HCT116 (cell line): ENCODE measurements around the gene CILP2. TPM values are rescaled to one million over a fixed set of nuclear protein-coding genes. Genes with fewer than 3 reads are reported as not detected.

Experiments used
- ATAC-seq: fragments of 200-7000 bp; cut with Tn5 transposase; 2 replicates; pipeline ENCODE4 v1.9.1; 2020; ENCODE audit warnings: mild to moderate bottlenecking, moderate library complexity
- BruUV-seq: library from RNA; stranded (reverse); fragments of 400-500 nt; replicated peaks from 2 replicates; lab custom pipeline; 2021; lab: Mats Ljungman, UMichigan
- CTCF ChIA-PET: fragments of 300-600 bp; sonication (Branson Sonifier 250); formaldehyde crosslinking; loops from one replicate; lab custom pipeline; 2021; ENCODE audit warnings: antibody characterized with exemption; lab: Charles Lee
- POLR2A ChIA-PET: fragments of 300-600, 350-600 bp; sonication (Branson Sonifier 250); formaldehyde crosslinking; loops from one replicate; lab custom pipeline; 2021; ENCODE audit warnings: antibody characterized with exemption; lab: Charles Lee
- RAD21 ChIA-PET, 2 experiments: fragments of 300-600 bp; sonication (Branson Sonifier 250); formaldehyde crosslinking; loops; one replicate each; lab custom pipeline; 2023; ENCODE audit warnings: low total read pairs in 2 of 2; ENCODE audit not compliant: uncharacterized antibody in 2 of 2, unreplicated experiment in 2 of 2, low non-redundant PET in 1 of 2; lab: Charles Lee
- DNase-seq: peaks from one replicate; pipeline ENCODE4 v3.0.0-alpha.2; 2010; ENCODE audit warnings: low read depth, low spot score
- H2AFZ ChIP-seq: fragments of 200-600 bp; shearing (Covaris generic), sonication (generic); 2 replicates; pipeline ENCODE4 v1.6.1; 2017; ENCODE audit warnings: low read depth, mixed run types, mixed read lengths, antibody characterized with exemption, low read length; ENCODE audit not compliant: poor library complexity, severe bottlenecking
- H3K27ac ChIP-seq: 2 replicates; pipeline ENCODE4 v1.5.1; 2012; ENCODE audit warnings: low read depth, low read length
- H3K27me3 ChIP-seq: fragments of 200-600 bp; sonication (generic); 2 replicates; pipeline ENCODE4 v1.6.1; 2016; ENCODE audit warnings: mixed run types, low read length, mixed read lengths; ENCODE audit not compliant: insufficient read depth
- H3K36me3 ChIP-seq, 2 experiments: fragments of 200-500 bp in 1 of 2; fragments of 200-600 bp in 1 of 2; sonication (Bioruptor generic) in 1 of 2; sonication (generic) in 1 of 2; 2 replicates each; pipeline versions ENCODE4 v1.5.1 to v1.6.1; 2014 to 2016; ENCODE audit warnings: low read length in 2 of 2, inconsistent platforms in 1 of 2, mixed read lengths in 1 of 2, mixed run types in 1 of 2; ENCODE audit not compliant: insufficient read depth in 2 of 2, control insufficient read depth in 1 of 2
- H3K4me1 ChIP-seq, 2 experiments: fragments of 200-600 bp in 1 of 2; sonication (generic) in 1 of 2; 2 replicates each; pipeline versions ENCODE4 v1.5.1 to v1.6.1; 2012 to 2017; ENCODE audit warnings: low read length in 2 of 2, inconsistent platforms in 1 of 2, mild to moderate bottlenecking in 1 of 2, mixed read lengths in 1 of 2, mixed run types in 1 of 2, moderate library complexity in 1 of 2; ENCODE audit not compliant: insufficient read depth in 2 of 2, control insufficient read depth in 1 of 2
- H3K4me2 ChIP-seq: fragments of 200-600 bp; sonication (generic); 2 replicates; pipeline ENCODE4 v1.6.1; 2017; ENCODE audit warnings: mixed run types, low read length, mixed read lengths
- H3K4me3 ChIP-seq, 2 experiments: fragments of 200-600 bp in 1 of 2; sonication (generic) in 1 of 2; replicated peaks in 1 of 2; 2 replicates each; pipeline ENCODE4 v1.5.1; 2011 to 2016; ENCODE audit warnings: low read length in 2 of 2, control low read depth in 1 of 2, low read depth in 1 of 2, mild to moderate bottlenecking in 1 of 2, mixed read lengths in 1 of 2, mixed run types in 1 of 2
- H3K79me2 ChIP-seq: fragments of 200-600 bp; sonication (generic); 2 replicates; pipeline ENCODE4 v1.6.1; 2017; ENCODE audit warnings: mild to moderate bottlenecking, mixed run types, low read length, moderate library complexity, mixed read lengths; ENCODE audit not compliant: insufficient read depth
- H3K9ac ChIP-seq: fragments of 200-600 bp; sonication (generic); 2 replicates; pipeline ENCODE4 v1.6.1; 2016; ENCODE audit warnings: low read length, mixed read lengths
- H3K9me2 ChIP-seq: fragments of 200-600 bp; sonication (generic), shearing (Covaris generic); 2 replicates; pipeline ENCODE4 v1.6.1; 2017; ENCODE audit warnings: mixed run types, mild to moderate bottlenecking, moderate library complexity; ENCODE audit not compliant: insufficient read depth
- H3K9me3 ChIP-seq, 2 experiments: fragments of 200-500 bp in 1 of 2; fragments of 200-600 bp in 1 of 2; sonication (Bioruptor generic) in 1 of 2; sonication (generic) in 1 of 2; 2 replicates each; pipeline ENCODE4 v1.6.1; 2014 to 2017; ENCODE audit warnings: low read length in 2 of 2, mixed read lengths in 2 of 2, inconsistent platforms in 1 of 2, low read depth in 1 of 2, mild to moderate bottlenecking in 1 of 2, mixed run types in 1 of 2, moderate library complexity in 1 of 2; ENCODE audit not compliant: control insufficient read depth in 1 of 2, insufficient read depth in 1 of 2
- H4K20me1 ChIP-seq: fragments of 200-600 bp; sonication (generic), shearing (Covaris generic); 2 replicates; pipeline ENCODE4 v1.6.1; 2017; ENCODE audit warnings: mixed run types, mild to moderate bottlenecking, moderate library complexity; ENCODE audit not compliant: insufficient read depth
- CTCF ChIP-seq, 3 experiments: fragments of 200-600 bp in 1 of 3; sonication (generic) in 1 of 3; IDR thresholded peaks in 2 of 3; conservative IDR thresholded peaks in 1 of 3; 2 replicates each; pipeline ENCODE4 v1.5.1; 2012 to 2017; ENCODE audit warnings: low read depth in 2 of 3, low read length in 2 of 3, antibody characterized with exemption in 1 of 3, borderline replicate concordance in 1 of 3, control low read depth in 1 of 3, mild to moderate bottlenecking in 1 of 3, mixed read lengths in 1 of 3, mixed run types in 1 of 3, moderate library complexity in 1 of 3; ENCODE audit not compliant: insufficient read depth in 1 of 3
- FOSL1 ChIP-seq: IDR thresholded peaks from 2 replicates; pipeline ENCODE4 v1.6.1; 2012; ENCODE audit warnings: low read depth
- SP1 ChIP-seq: IDR thresholded peaks from 2 replicates; pipeline ENCODE4 v1.6.1; 2012; ENCODE audit warnings: low read depth
- SRF ChIP-seq: IDR thresholded peaks from 2 replicates; pipeline ENCODE4 v1.6.1; 2012; ENCODE audit warnings: low read depth
- ZBTB33 ChIP-seq: IDR thresholded peaks from 2 replicates; pipeline ENCODE4 v1.6.1; 2011; ENCODE audit warnings: mild to moderate bottlenecking, low read length, moderate library complexity; ENCODE audit not compliant: insufficient replicate concordance; ENCODE audit errors: extremely low read depth
- ZFX ChIP-seq: fragments of 450-650 bp; IDR thresholded peaks from 2 replicates; pipeline ENCODE4 v1.6.1; 2017
- ZNF274 ChIP-seq: fragments of 200-500 bp; sonication (Bioruptor generic); IDR thresholded peaks from 2 replicates; pipeline ENCODE4 v1.6.1; 2014; ENCODE audit warnings: mild to moderate bottlenecking, low read depth, low read length, inconsistent platforms
- intact Hi-C: fragments of 100-400 bp; cut with micrococcal nuclease; formaldehyde crosslinking; loops from 2 replicates; pipeline ENCODE4 v1.10.0; 2022
- total RNA-seq: library from RNA; stranded (reverse); gene quantifications from one replicate; pipeline ENCODE4 v1.2.1, GENCODE V29; 2021; ENCODE audit not compliant: unreplicated experiment
- TF ChIP-seq, protein P1 (sequence below): IDR thresholded peaks from 2 replicates; pipeline ENCODE4 v1.6.1; 2012; ENCODE audit warnings: low read depth

CILP2 gene
- total RNA-seq, 1 experiment from 2014 or later: 13.1 TPM

DNA sequence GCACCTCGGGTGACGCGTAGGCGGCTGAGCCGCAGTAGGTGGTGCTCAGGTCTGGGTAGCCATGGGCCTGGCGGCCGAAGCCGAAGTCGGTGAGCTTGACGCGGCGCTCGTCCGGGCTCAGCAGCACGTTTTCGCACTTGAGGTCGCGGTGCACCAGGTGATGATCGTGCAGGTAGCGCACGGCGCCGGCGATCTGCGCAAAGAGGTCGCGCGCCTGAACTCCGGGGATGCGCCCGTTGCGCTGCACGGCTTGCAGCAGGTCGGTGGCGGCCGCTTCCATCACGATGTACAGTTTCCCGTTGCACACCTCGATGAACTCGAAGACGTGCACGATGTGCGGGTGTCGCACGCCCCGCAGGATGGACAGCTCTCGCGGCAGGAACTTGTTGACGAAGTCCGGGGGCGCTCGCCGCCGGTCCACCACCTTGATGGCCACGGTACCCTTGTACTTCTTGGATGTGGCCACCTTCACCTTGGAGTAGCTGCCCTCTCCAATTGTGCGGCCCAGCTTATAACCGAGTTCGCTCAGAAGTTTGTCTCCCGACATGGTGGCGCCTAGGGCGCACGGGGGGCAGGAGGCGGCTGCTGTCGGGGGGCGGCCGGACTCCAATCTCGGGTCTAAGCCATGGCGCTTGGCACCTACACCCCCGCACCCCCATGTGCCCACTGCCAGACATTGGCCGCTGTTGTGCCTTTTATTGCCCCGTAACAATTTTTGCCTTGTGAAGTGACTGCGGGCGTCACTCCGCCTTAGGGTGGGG, 23.0 kb upstream of the CILP2 start, which contains the start of gene TSSK6:
Gene TSSK6 (minus strand): TSS at position 668 of the 761 bp plus-strand sequence. CDS start 121 bp downstream, at position 547.
- ATAC-seq: peak; percentile 1; the same call in 1 of the 2 replicates
- H3K9me3 ChIP-seq: no peaks in the 10 kb centered on the region
- peak within 1 kb of the TSS; percentile 69 to 98 for H3K4me3 ChIP-seq
- H3K36me3 ChIP-seq: peaks cover 5 to 10% of the 10 kb centered on the region in 2 experiments; a peak in 3 of 4 replicates
- CTCF ChIA-PET: interaction anchor here (1.6 kb wide), 1 partner anchor 17 kb away, joined by 4 read pairs; no protein-coding TSS in a partner anchor
- peaks cover 39% of the 10 kb centered on the region for H3K79me2 ChIP-seq
- no peaks in the 10 kb centered on the region for H4K20me1 ChIP-seq
- peaks cover 7 to 24% of the 10 kb centered on the region in 2 experiments for H3K4me1 ChIP-seq
- peak within 1 kb of the TSS; percentile 89 for H3K9ac ChIP-seq
- no TSS peak for BruUV-seq
- H3K4me2 ChIP-seq: peak within 1 kb of the TSS; percentile 89
- no peak for DNase-seq
- POLR2A ChIA-PET: interaction anchor here (1.5 kb wide), 1 partner anchor 110 kb away, joined by 4 read pairs; the partner anchor contains the start of gene GATAD2A
- TF ChIP-seq SRF (no peak), ZNF274 (no peak), FOSL1 (no peak), CTCF (IDR thresholded peaks at IDR 0.05 in 2 of 3, conservative IDR thresholded peaks at IDR 0.05 in 1 of 3; ENCODE audit: borderline replicate concordance in 1 of 3, insufficient read depth in 1 of 3, low read depth in 2 of 3, low read length in 2 of 3) (no peak), ZBTB33 (no peak), SP1 (no peak), ZFX (no peak)
- TF ChIP-seq, protein P1, sequence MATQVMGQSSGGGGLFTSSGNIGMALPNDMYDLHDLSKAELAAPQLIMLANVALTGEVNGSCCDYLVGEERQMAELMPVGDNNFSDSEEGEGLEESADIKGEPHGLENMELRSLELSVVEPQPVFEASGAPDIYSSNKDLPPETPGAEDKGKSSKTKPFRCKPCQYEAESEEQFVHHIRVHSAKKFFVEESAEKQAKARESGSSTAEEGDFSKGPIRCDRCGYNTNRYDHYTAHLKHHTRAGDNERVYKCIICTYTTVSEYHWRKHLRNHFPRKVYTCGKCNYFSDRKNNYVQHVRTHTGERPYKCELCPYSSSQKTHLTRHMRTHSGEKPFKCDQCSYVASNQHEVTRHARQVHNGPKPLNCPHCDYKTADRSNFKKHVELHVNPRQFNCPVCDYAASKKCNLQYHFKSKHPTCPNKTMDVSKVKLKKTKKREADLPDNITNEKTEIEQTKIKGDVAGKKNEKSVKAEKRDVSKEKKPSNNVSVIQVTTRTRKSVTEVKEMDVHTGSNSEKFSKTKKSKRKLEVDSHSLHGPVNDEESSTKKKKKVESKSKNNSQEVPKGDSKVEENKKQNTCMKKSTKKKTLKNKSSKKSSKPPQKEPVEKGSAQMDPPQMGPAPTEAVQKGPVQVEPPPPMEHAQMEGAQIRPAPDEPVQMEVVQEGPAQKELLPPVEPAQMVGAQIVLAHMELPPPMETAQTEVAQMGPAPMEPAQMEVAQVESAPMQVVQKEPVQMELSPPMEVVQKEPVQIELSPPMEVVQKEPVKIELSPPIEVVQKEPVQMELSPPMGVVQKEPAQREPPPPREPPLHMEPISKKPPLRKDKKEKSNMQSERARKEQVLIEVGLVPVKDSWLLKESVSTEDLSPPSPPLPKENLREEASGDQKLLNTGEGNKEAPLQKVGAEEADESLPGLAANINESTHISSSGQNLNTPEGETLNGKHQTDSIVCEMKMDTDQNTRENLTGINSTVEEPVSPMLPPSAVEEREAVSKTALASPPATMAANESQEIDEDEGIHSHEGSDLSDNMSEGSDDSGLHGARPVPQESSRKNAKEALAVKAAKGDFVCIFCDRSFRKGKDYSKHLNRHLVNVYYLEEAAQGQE: no peak
- TF ChIP-seq, all 23 proteins: peak for 0
- no peak within 1 kb of the TSS for H2AFZ ChIP-seq
- H3K27ac ChIP-seq: peak within 1 kb of the TSS; percentile 88
- RAD21 ChIA-PET: no interaction called here
- H3K27me3 ChIP-seq: no peaks in the 10 kb centered on the region
- H3K9me2 ChIP-seq: no peaks in the 10 kb centered on the region
- intact Hi-C loops: no loop called here
